GM18520 (cell line): ENCODE data around the gene CEBPG.

Experiments used
- ATAC-seq: cut with Tn5 transposase; IDR thresholded peaks from one replicate; pipeline ENCODE4 v1.9.1; 2021; ENCODE audit not compliant: unreplicated experiment

Gene CEBPG

DNA sequence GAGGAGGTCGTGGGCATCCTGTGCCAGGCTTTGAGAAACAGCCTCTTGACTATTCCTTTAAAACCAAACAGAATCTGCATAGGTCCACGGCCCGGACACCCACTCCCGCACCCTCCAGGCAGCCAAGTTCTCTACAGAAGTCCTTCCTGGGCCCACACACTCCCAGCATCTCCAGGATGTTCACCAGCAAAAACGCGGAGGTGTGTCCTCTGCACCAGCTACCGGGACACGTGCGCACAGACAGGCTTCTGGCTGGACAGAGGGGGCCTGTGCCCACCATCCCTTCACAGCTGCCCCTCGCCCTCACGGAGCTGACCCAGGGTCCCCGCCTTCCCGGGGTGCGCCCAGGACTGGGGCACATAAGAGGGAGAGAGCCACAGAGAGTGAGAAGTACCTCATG lies 44.2 kb downstream of the CEBPG start:
- ATAC-seq: no peak

DNA sequence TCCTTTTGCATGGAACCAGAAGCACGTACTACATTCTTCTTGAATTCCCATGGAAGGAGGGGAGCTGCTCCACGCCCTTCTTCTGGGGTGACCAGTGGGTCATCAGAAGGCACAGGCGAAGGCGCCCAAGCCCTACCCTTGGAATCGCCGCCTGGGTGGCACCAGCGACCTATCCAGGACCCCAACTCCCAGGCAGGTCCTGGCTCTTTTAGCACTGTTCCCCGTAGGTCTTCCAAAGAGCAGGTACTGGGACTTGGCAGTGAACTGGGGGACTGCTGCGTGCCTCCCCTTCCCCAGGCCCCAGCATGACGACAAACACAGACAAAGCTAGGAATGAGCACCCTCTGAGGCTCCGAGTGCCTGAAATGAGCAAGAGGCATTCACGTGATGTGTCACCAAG lies 45.0 kb downstream of the CEBPG start:
- no peak for ATAC-seq

DNA sequence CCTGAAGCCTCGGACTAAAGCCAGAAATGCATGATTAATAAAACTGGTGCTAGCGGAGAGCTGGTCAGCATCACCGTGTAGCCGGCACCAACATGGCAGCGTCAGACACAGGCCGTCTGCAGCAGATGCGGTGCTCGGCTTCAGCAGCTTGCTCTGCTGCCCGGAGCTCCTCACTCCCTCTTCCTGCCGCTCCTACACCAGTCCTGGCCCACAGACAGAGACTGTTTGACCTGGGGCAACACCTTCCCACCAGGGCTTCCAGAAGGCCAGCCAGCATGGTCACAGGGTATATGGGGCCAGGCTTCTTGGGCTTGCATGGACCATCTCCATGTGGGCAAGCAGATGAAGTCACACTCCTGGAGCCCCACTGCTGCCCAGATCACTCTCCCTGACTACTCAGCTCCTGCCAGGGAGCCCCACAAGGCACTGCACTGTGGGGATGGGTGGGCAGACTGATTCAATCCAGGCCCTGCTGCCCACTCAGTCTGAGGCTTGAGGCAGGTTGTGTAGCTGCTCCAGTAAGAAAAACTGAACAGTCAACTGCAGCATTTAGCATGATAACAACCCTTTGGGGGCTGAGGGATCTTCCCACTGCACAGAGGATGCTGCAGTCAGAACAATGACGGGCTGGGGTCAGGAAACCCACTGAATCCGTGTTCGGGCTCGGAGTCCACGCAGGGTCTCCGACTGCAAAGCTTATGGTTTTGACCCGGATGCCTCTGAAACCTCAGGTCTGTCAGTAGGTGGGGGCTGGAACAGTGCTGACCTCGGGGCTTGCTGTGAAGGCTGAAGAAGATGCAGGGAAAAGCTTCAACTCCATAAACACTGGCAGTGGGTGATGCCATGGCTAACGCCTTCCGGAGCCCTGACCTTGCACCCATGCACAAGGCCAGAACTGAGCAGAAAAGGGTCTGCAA lies 45.6 kb downstream of the CEBPG start:
- no peak for ATAC-seq

DNA sequence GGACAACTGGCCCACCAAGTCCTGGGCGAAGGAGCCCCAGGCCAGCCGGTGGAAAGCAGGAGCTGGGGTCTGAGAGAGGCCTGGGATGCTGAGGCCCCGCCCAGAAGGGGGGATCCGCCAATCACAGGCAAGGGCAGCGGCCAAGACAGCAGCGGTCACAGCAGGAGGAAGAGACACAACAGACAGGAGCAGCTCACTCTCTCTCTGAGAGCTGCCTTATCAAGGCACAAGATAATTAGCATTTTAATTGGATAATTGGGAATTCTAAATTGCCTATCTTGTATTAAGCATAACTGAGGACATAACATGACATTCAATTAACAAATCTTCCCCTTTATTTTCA lies 46.2 kb downstream of the CEBPG start:
- no peak for ATAC-seq

DNA sequence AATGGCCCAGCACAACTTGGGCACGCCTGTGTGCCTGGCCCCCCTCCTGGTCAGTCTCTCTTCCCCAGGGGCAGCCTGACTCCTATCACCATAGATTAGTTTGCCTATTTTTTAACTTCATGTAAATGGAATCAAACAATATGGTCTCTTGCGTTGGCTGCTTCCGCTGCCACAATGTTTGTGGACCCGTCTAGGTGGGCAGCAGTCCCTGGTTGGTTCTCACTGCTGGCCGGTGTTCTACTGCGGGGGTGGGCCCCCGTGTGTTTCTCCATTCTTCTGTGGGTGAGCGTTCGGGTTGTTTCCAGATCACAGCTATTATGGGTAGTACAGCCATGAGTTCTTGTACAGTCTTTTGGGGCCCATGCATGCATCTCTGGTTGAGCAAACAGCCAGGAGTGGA lies 47.3 kb downstream of the CEBPG start:
- ATAC-seq: no peak

DNA sequence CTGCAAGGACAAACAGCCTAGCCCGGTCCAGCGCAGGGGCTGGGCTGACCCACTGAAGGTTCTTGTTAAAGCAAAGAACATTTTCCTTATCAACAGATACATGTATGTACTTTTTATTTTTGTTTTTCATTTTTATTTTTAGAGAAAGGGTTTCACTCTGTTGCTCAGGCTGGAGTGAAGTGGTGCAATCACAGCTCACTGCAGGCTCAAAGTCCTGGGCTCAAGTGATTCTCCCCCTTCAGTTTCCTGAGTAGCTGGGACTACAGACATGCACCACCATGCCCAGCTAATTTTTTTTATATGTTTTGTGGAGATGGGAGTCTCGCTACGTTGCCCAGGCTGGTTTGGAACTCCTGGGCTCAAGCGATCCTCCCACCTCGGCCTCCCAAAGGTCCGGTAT lies 47.9 kb downstream of the CEBPG start:
- no peak for ATAC-seq

DNA sequence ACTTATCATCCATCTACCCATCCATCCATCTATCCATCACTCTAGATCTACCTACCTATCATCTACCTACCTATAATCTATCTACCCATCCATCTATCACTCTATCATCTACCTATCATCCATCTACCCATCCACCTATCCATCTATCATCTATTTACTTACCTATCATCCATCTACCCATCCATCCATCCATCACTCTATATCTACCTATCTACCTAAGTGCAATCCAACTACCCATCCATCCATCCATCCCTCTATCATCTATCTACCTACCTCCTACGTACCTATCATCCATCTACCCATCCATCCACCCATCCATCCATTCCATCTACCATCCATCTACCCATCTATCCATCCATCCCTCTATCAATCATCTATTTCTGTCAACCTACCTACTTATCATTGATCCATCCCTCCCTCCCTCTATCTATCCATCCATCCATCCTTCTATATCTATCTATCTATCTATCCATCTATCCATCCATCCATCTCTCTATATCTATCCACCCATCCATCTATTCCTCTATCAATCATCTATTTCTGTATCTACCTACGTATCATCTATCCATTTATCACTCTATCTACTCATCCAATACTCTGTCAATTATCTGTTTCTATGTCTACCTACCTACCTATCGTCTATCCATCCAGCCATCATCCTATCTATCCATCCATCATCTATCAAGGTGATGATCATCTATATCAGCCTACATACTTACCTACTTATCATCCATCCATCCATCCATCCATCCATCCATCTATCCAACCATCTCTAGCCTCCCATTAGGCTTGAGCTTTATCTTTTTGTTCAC lies 49.1 kb downstream of the CEBPG start:
- ATAC-seq: no peak

DNA sequence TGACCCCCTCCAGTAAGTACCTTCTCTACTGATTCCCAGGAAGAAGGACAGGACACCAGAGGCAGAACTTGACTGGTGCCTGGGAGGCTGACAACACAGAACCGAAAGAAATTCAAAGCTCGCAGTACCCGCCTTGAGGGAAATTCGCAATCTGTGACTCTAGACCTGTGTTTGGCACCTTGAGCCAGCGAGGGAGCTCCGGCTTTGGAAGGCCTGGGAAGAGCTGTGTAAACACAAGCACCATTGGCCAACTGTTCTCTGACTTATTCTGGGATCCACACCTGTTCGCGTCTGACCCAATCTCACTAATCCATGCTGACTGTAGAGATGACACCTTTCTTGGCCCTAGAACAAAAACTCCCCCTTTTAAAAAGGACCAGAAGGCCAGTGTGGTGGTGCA lies 50.7 kb downstream of the CEBPG start:
- no peak for ATAC-seq

DNA sequence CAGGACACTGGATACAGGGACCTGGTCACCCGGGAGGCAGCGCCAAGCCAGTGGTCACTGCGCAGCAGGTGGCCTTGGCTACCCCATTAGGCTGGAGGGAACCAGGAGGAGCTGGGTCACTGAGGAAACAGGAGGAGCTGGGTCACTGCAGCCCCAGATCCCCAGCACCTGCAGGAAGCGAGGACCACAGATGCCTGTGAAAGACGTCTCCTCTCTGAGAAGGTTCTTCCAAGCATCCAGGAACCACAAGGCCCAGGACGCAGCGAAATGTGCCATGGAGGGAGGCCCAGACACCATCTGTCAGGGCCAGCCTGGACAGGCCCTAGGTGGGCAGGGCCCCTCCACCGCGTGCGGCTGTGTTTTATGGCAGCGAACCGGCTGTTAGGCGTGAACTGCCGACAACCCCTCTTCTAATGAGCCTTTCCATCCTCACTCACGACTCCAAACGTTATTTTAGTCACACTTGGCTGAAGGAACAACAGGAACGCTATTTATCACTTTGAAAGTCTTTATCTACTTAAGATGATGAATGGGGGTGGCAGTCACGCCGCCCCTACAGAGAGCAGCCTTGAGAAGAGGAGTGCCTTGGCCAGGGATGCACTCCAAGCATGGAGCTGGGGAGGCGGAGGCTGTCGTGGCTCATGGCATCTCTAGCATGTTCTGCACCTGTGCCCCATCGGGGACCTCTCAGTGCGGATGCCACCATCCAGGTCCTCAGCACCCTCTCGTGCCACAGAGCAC lies 53.3 kb downstream of the CEBPG start:
- ATAC-seq: no peak

DNA sequence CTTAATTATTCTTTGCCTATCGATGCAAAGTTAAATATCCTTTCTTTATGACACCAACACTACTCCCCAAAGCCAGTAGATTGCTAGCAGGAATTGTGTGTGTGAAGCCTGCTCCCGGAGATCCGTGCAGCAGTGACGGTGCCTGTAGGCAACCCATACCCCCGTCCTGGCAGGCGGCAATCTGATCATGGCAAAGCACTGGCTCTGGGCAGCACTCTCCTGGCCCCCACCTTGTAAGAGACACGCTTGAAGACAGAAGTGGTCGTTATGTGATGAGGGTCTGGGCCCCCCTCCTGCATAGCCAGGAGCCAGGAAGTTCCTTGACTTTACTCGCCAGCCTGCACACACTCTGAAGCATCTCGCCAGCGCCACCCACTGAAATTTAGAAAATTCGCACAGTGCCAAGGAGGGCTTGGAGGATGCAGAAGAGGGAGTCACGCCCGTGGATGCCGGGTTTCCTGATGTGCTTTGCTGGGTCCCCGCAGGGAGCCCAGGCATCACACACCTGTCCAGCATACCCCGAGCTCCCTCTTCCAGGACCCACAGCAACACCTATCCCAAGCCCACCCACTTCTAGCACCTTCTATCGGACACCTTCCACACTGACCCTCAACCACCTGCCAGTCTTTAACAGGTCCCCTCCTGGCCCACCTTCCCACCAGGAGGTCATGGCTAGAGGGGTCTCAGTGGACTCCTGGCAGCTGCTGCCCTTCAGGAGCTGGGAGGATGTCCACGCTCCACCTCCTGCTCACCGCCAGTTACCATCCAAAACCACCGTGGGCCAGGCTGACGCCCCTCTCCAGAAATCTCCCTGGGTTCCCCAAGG lies 54.5 kb downstream of the CEBPG start:
- ATAC-seq: no peak

DNA sequence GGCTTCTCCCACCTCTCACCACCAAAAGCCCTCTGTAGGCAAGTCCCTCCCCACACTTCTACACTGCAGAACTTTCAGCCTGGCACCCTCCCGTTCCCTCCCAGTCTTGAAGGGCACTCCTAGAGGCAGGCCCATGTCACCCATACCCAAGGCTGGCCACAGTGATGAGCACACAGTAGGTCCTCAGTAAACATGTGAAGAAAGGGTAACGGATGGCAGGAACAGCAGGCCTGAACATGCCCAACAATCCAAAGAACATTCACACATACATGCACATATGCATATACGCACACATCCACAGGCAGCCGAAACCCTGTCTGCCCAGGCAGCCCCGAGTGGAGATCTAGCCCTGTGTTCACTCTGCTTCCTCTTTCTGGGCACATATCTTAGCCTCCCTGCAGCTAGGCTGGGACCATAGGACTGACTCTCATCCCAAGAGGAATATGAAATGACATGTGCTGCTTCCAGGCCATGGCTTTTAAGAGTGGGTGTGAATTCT lies 55.2 kb downstream of the CEBPG start:
- ATAC-seq: no peak

DNA sequence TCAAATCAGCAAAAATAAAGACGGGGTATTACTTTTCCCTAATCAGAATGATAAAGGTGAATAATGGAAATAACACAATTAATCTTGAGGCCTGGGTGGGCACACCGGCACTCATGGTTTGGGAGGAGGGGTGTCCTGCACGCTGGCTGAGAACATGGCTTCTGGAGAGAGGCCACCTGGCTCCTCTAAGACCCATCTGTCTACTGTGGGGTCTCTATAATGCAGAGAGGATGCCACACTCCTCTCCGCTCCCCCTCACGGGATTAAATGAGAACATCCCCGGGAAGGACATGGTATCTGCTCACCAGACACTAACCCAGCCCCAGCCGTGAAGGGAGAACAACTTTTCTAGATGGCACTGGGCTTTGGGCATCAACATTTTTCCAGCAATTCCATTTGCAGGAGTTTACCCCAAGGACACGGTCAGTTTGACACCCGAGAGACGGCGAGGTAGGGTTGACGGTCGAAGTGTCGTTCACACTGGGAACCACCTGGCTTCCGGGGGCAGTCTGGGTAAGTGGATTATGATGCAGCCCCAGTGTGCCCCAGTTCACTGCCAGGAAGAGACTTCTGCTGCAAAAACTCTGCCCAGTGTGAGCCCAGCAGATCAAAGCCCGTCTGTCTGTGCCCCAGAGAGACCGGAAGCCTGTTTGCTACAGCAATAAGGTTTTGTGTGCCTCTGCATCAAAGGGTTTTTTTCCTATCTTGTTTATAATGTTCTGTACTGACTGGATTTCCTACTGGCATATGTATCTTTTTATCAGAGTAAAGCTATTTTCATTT lies 56.6 kb downstream of the CEBPG start:
- no peak for ATAC-seq

DNA sequence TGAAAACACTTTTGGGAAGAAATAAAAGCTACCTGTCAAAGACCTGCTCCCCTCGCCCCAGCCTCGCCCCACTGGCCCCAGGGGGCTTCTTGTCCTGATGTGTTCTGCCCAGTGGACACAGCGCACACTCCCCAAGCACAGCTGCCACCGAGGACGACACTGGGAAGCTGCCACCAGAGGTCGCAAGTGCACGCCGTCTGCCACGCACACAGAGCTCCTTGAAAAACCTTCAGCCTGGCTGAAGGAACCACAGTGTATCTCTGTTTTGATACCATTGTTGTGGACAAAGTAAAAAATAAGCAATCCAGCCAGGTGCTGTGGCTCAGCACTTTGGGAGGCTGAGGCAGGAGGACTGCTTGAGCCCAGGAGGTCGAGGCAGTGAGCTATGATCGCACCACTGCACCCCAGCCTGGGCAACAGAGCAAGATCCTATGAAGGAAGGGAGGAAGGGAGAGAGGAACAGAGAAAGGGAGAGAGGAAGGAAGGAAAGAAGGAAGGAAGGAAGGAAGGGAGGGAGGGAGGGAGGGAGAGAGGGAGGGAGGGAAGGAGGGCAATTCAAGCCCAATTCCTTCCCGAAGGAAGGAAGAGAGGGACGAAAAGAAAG lies 57.3 kb downstream of the CEBPG start:
- no peak for ATAC-seq

DNA sequence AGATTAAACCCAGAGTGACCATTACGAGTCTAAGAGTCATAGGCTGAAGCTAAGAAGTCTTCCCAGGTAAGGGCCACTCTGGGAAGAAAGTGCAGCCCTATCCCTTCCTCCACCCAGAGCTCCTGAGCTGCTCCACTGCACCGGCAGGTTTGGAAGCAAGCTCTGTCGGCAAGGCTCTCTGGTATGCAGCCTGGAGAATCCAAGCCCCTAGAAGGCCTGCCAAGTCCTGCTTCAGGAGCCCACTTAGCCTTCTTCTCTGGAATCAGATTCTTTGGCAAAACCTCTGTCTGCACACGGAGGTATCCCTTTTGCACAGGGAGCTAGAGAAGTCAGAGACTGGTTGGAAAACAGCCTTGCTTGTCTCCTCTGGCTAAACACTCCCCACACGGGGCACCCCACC lies 58.5 kb downstream of the CEBPG start:
- no peak for ATAC-seq
